IPS-18a (cell line): ENCODE results near the gene SNAP23.
A peak's percentile ranks its signal among the peaks of the same experiment; 100 is the strongest.

Source experiments
- H3K27ac ChIP-seq: one replicate; pipeline ENCODE4 v1.5.1; 2013; ENCODE audit warnings: low read length
- H3K27me3 ChIP-seq: one replicate; pipeline ENCODE4 v1.6.1; 2013; ENCODE audit warnings: mild to moderate bottlenecking, low read length; ENCODE audit not compliant: control insufficient read depth, insufficient read depth
- H3K36me3 ChIP-seq: one replicate; pipeline ENCODE4 v1.6.1; 2013; ENCODE audit warnings: low read depth, low read length; ENCODE audit not compliant: control insufficient read depth
- H3K4me1 ChIP-seq: one replicate; pipeline ENCODE4 v1.6.1; 2013; ENCODE audit warnings: low read depth, low read length; ENCODE audit not compliant: control insufficient read depth
- H3K4me3 ChIP-seq: one replicate; pipeline ENCODE4 v1.5.1; 2013; ENCODE audit warnings: low read length
- H3K9ac ChIP-seq: one replicate; pipeline ENCODE4 v1.6.1; 2013; ENCODE audit warnings: mild to moderate bottlenecking, low read length, moderate library complexity
- H3K9me3 ChIP-seq: one replicate; pipeline ENCODE4 v1.6.1; 2013; ENCODE audit warnings: low read depth, low read length; ENCODE audit not compliant: control insufficient read depth

Gene SNAP23

GRCh38 chr15:42495361-42496212 is at the start of gene SNAP23:
TSS of gene SNAP23 (plus strand) at chr15:42495634. CDS start at chr15:42511847, 16,213 bp downstream.
- Histone ChIP-seq H3K27me3 (no peaks in the 10 kb centered on the region), H3K4me3 (peak within 1 kb of the TSS; percentile 83), H3K36me3 (no peaks in the 10 kb centered on the region), H3K9me3 (no peaks in the 10 kb centered on the region), H3K9ac (peak within 1 kb of the TSS; percentile 58), H3K27ac (no peak within 1 kb of the TSS), H3K4me1 (peaks cover 9% of the 10 kb centered on the region)

- H3K4me1 ChIP-seq: no peaks in the 10 kb centered on the region
- no peaks in the 10 kb centered on the region for H3K27me3 ChIP-seq
- no peak overlapping the region for H3K4me3 ChIP-seq
- H3K9ac ChIP-seq: no peak overlapping the region
- H3K27ac ChIP-seq: no peak overlapping the region
- H3K9me3 ChIP-seq: no peaks in the 10 kb centered on the region
- H3K36me3 ChIP-seq: peaks cover 52% of the 10 kb centered on the region
Observed at GRCh38 chr15:42447599-42447998, 47.8 kb upstream of the SNAP23 start.

- Histone ChIP-seq H3K27me3 (no peaks in the 10 kb centered on the region), H3K9me3 (no peaks in the 10 kb centered on the region), H3K9ac (no peak overlapping the region), H3K36me3 (peaks cover 52% of the 10 kb centered on the region), H3K4me3 (no peak overlapping the region), H3K27ac (no peak overlapping the region), H3K4me1 (no peaks in the 10 kb centered on the region)
Observed at GRCh38 chr15:42448281-42448680, 47.2 kb upstream of the SNAP23 start.

- Histone ChIP-seq H3K4me3 (no peak overlapping the region), H3K27me3 (no peaks in the 10 kb centered on the region), H3K27ac (no peak overlapping the region), H3K9me3 (no peaks in the 10 kb centered on the region), H3K9ac (no peak overlapping the region), H3K36me3 (peaks cover 45% of the 10 kb centered on the region), H3K4me1 (no peaks in the 10 kb centered on the region)
Observed at GRCh38 chr15:42449770-42450424, 45.5 kb upstream of the SNAP23 start.

GRCh38 chr15:42450425-42450790 is 45.0 kb upstream of the SNAP23 start:
- H3K27me3 ChIP-seq: no peaks in the 10 kb centered on the region
- H3K4me3 ChIP-seq: no peak overlapping the region
- H3K9ac ChIP-seq: no peak overlapping the region
- H3K36me3 ChIP-seq: peaks cover 42% of the 10 kb centered on the region
- H3K9me3 ChIP-seq: no peaks in the 10 kb centered on the region
- H3K27ac ChIP-seq: no peak overlapping the region
- no peaks in the 10 kb centered on the region for H3K4me1 ChIP-seq

GRCh38 chr15:42453826-42454225 is 41.6 kb upstream of the SNAP23 start:
- Histone ChIP-seq H3K9me3 (no peaks in the 10 kb centered on the region), H3K4me3 (no peak overlapping the region), H3K36me3 (peaks cover 23% of the 10 kb centered on the region), H3K4me1 (peaks cover 16% of the 10 kb centered on the region), H3K27me3 (no peaks in the 10 kb centered on the region), H3K27ac (no peak overlapping the region), H3K9ac (no peak overlapping the region)

- Histone ChIP-seq H3K4me1 (peaks cover 16% of the 10 kb centered on the region), H3K27ac (no peak overlapping the region), H3K4me3 (no peak overlapping the region), H3K9ac (no peak overlapping the region), H3K27me3 (no peaks in the 10 kb centered on the region), H3K9me3 (no peaks in the 10 kb centered on the region), H3K36me3 (peaks cover 3% of the 10 kb centered on the region)
Observed at GRCh38 chr15:42456531-42456930, 38.9 kb upstream of the SNAP23 start.

- Histone ChIP-seq H3K9me3 (no peaks in the 10 kb centered on the region), H3K27ac (peak overlapping the region; percentile 64), H3K4me1 (peaks cover 16% of the 10 kb centered on the region), H3K9ac (no peak overlapping the region), H3K27me3 (no peaks in the 10 kb centered on the region), H3K4me3 (peak overlapping the region; percentile 47), H3K36me3 (no peaks in the 10 kb centered on the region)
Observed at GRCh38 chr15:42456971-42457370, 38.5 kb upstream of the SNAP23 start.

GRCh38 chr15:42457445-42458442 is 37.7 kb upstream of the SNAP23 start:
- Histone ChIP-seq H3K27ac (peak overlapping the region; percentile 87), H3K4me3 (peak overlapping the region; percentile 47), H3K27me3 (no peaks in the 10 kb centered on the region), H3K9me3 (no peaks in the 10 kb centered on the region), H3K36me3 (no peaks in the 10 kb centered on the region), H3K9ac (peak overlapping the region; percentile 61), H3K4me1 (peaks cover 16% of the 10 kb centered on the region)

GRCh38 chr15:42461261-42461660 is 34.2 kb upstream of the SNAP23 start:
- no peaks in the 10 kb centered on the region for H3K36me3 ChIP-seq
- no peaks in the 10 kb centered on the region for H3K9me3 ChIP-seq
- H3K27me3 ChIP-seq: no peaks in the 10 kb centered on the region
- no peak overlapping the region for H3K4me3 ChIP-seq
- peaks cover 16% of the 10 kb centered on the region for H3K4me1 ChIP-seq
- no peak overlapping the region for H3K9ac ChIP-seq
- H3K27ac ChIP-seq: no peak overlapping the region
